LNCAP (cell line): ENCODE measurements around the gene PTH1R.

Source experiments
- CTCF ChIP-seq: fragments of 450-650 bp; IDR thresholded peaks from 2 replicates; pipeline ENCODE4 v1.5.1; 2017; ENCODE audit warnings: mild to moderate bottlenecking

Gene PTH1R

GRCh38 chr3:46908986-46909534, 31.5 kb downstream of the PTH1R start:
- TF ChIP-seq CTCF, result no peak

DNA sequence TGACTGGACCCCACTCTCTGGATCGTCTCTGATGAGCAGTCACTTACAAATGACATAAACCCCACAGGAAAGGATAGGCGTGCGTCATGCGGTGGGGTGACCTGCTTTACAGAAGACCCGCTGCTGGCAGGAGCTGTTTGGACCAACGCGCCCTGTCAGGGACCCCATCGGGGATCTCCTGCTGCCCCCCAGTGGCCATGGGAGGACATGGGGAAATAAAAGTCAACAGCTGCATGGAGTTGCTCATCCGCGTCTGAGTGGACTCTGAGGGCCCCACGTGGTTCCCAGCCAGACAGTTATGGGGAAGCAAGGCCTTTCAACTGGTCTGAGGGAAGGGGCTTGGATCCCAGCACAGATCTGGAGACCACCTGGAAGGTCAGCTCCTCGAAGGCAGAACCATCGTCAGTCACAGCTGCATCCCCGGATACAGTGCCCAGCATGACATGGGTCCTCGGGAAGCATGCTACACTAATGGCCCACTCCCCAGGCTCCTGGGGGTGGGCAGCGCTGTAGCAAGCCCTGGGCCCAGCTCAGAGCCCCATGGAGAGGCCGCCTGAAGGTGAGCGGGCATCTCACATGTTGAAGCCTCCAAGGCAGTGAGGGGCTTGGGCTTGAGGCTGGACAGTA, 32.1 kb downstream of the PTH1R start:
- peak; percentile 85 for TF ChIP-seq CTCF

DNA sequence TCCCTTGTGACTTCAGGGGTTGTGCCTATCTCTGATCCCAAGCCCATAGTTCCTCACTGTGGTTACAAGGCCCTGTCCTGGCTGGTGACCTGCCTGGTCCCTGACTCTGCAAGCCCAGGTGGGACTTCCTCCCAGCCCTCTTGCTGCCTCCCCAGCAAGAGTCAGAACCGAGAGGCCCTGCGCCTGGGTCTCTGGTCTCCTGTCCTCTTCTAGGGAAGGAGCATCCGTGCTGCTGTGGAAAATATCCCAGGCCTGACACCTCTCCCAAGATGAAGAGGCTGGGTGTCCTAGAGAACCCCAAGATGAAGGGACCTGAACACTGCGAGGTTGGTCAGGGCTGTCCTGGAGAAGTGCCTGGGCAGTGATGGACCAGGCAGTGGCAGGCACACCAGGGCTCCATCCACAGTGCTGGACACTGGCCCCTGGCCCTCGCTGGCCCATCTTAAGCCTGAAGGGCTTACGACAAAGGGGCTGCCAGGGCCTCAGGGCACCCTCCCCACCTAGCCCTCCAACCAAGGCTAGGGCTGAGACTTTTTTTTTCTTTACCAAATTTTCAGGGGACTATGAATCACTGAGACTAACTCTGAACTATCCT, 32.7 kb downstream of the PTH1R start:
- no peak for TF ChIP-seq CTCF

GRCh38 chr3:46912986-46913385, 35.5 kb downstream of the PTH1R start:
- no peak for TF ChIP-seq CTCF

GRCh38 chr3:46913644-46914043, 36.1 kb downstream of the PTH1R start:
- TF ChIP-seq CTCF, result no peak

DNA sequence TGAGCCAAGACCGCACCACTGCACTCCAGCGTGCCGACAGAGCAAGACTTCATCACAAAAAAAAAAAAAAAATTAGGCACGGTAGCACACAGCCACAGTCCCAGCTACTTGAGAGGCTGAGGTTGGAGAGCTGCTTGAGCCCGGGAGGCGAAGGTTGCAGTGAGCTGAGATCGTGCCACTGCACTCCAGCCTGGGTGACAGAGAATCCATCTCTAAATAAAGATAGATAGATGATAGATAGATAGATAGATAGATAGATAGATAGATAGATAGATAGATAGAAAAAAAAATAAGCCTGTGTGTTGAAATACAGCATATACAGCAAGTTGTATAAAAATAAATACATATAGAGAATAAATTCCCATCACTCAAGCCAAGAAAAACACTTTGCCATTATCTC, 37.3 kb downstream of the PTH1R start:
- no peak for TF ChIP-seq CTCF

GRCh38 chr3:46915297-46915822, 37.8 kb downstream of the PTH1R start:
- no peak for TF ChIP-seq CTCF
